Endothelial cell of umbilical vein (primary cell): Measurements from ENCODE around the gene SUSD6. TPM values are rescaled to one million over a fixed set of nuclear protein-coding genes. Genes with fewer than 3 reads are reported as not detected.

Experiments
- BruUV-seq: library from RNA; stranded (reverse); fragments of 400-500 nt; replicated peaks from 2 replicates; lab custom pipeline; 2021; lab: Mats Ljungman, UMichigan
- CTCF ChIA-PET: fragments of 300-600, 350-600 bp; sonication (Branson Sonifier 250); formaldehyde crosslinking; loops from one replicate; lab custom pipeline; 2021; ENCODE audit warnings: antibody characterized with exemption, inconsistent platforms; lab: Charles Lee
- POLR2A ChIA-PET: fragments of 300-600, 350-600 bp; sonication (Branson Sonifier 250); formaldehyde crosslinking; loops from one replicate; lab custom pipeline; 2021; ENCODE audit warnings: antibody characterized with exemption, inconsistent platforms; lab: Charles Lee
- DNase-seq: peaks from one replicate; pipeline ENCODE4 v3.0.0-alpha.2; 2011; ENCODE audit warnings: low read depth, low spot score
- FAIRE-seq: peaks from 2 replicates; lab custom pipeline; 2011; peaks lifted over from hg19 to GRCh38; lab: Jason Lieb, UNC
- H2AFZ ChIP-seq: 2 replicates; pipeline ENCODE4 v1.6.0; 2012; ENCODE audit warnings: low read depth, low read length, control low read depth, inconsistent platforms
- H3K27ac ChIP-seq: 2 replicates; pipeline ENCODE4 v1.5.1; 2011; ENCODE audit warnings: low read depth, mild to moderate bottlenecking, control low read depth, low read length, moderate library complexity; ENCODE audit not compliant: insufficient read depth
- H3K27me3 ChIP-seq, 2 experiments: 2 replicates each; pipeline versions ENCODE4 v1.6.0 to v1.6.1; 2011; ENCODE audit warnings: low read length in 2 of 2, mixed read lengths in 1 of 2; ENCODE audit not compliant: control insufficient read depth in 2 of 2, insufficient read depth in 2 of 2
- H3K36me3 ChIP-seq, 2 experiments: 2 replicates in 1 of 2; 3 replicates in 1 of 2; pipeline ENCODE4 v1.5.1; 2011; ENCODE audit warnings: low read length in 2 of 2, mild to moderate bottlenecking in 1 of 2, moderate library complexity in 1 of 2; ENCODE audit not compliant: control insufficient read depth in 2 of 2, insufficient read depth in 2 of 2; ENCODE audit errors: extremely low read depth in 1 of 2
- H3K4me1 ChIP-seq: 3 replicates; pipeline ENCODE4 v1.5.1; 2011; ENCODE audit warnings: mild to moderate bottlenecking, low read length; ENCODE audit not compliant: control insufficient read depth, insufficient read depth; ENCODE audit errors: extremely low read depth
- H3K4me2 ChIP-seq: 2 replicates; pipeline ENCODE4 v1.6.1; 2011; ENCODE audit warnings: low read length, control low read depth, mixed read lengths; ENCODE audit not compliant: insufficient read depth
- H3K4me3 ChIP-seq, 3 experiments: fragments of 200-600 bp in 1 of 3; sonication (generic), shearing (Covaris generic) in 1 of 3; replicated peaks in 1 of 3; 2 replicates each; pipeline ENCODE4 v1.5.1; 2011 to 2016; ENCODE audit warnings: control low read depth in 3 of 3, low read length in 3 of 3, mild to moderate bottlenecking in 2 of 3, inconsistent platforms in 1 of 3, low read depth in 1 of 3, moderate library complexity in 1 of 3; ENCODE audit not compliant: insufficient read depth in 1 of 3
- H3K79me2 ChIP-seq: 2 replicates; pipeline ENCODE4 v1.6.0; 2012; ENCODE audit warnings: low read length, inconsistent platforms; ENCODE audit not compliant: control insufficient read depth, insufficient read depth
- H3K9ac ChIP-seq: replicated peaks from 2 replicates; pipeline ENCODE3; 2011; ENCODE audit warnings: low read length, control low read depth; ENCODE audit not compliant: insufficient read depth; ENCODE audit errors: extremely low read depth
- H3K9me1 ChIP-seq: replicated peaks from 3 replicates; pipeline ENCODE4 v1.6.0; 2011; ENCODE audit warnings: mild to moderate bottlenecking, low read length; ENCODE audit not compliant: control insufficient read depth, insufficient read depth; ENCODE audit errors: extremely low read depth
- H3K9me3 ChIP-seq: replicated peaks from 2 replicates; pipeline ENCODE4 v1.5.1; 2012; ENCODE audit warnings: low read length, inconsistent platforms; ENCODE audit not compliant: control insufficient read depth, insufficient read depth
- H4K20me1 ChIP-seq: replicated peaks from 2 replicates; pipeline ENCODE3; 2011; ENCODE audit warnings: mild to moderate bottlenecking, low read length; ENCODE audit not compliant: control insufficient read depth, insufficient read depth; ENCODE audit errors: extremely low read depth
- EZH2 ChIP-seq: IDR thresholded peaks from 2 replicates; pipeline ENCODE4 v1.6.1; 2012; ENCODE audit warnings: borderline replicate concordance, low read depth, mild to moderate bottlenecking, moderate library complexity, low read length, inconsistent platforms; ENCODE audit not compliant: severe bottlenecking
- FOS ChIP-seq: IDR thresholded peaks from 2 replicates; pipeline ENCODE4 v1.6.1; 2011; ENCODE audit warnings: mild to moderate bottlenecking, low read length, moderate library complexity, borderline replicate concordance; ENCODE audit not compliant: insufficient read depth
- GATA2 ChIP-seq: IDR thresholded peaks from 2 replicates; pipeline ENCODE4 v1.7.0; 2011; ENCODE audit warnings: low read depth, mild to moderate bottlenecking, moderate library complexity, mixed read lengths, low read length; ENCODE audit not compliant: insufficient read length, insufficient read depth
- JUN ChIP-seq: IDR thresholded peaks from 2 replicates; pipeline ENCODE4 v1.6.1; 2011; ENCODE audit warnings: borderline replicate concordance, low read depth; ENCODE audit not compliant: insufficient read length, insufficient read depth
- MYC ChIP-seq: IDR thresholded peaks from one replicate; pipeline ENCODE4 v1.6.1; 2011; ENCODE audit warnings: mild to moderate bottlenecking, low read depth, low read length
- POLR2A ChIP-seq: IDR thresholded peaks from 2 replicates; pipeline ENCODE4 v1.6.1; 2012; ENCODE audit warnings: low read depth, mild to moderate bottlenecking, control low read depth, low read length
- POLR2AphosphoS5 ChIP-seq: IDR thresholded peaks from 2 replicates; pipeline ENCODE4 v1.6.1; 2012; ENCODE audit warnings: low read depth, mild to moderate bottlenecking, control low read depth, low read length, moderate library complexity; ENCODE audit not compliant: insufficient read depth
- dilution Hi-C: fragments of 300-500 bp; cut with MboI; formaldehyde crosslinking; loops from one replicate; pipeline ENCODE4 v1.15.0; 2019; ENCODE audit warnings: low sequenced_read_pairs; ENCODE audit not compliant: extremely low pct_ligation_motif_present
- intact Hi-C: fragments of 100-400 bp; cut with micrococcal nuclease; formaldehyde crosslinking; loops from one replicate; pipeline ENCODE4 v1.10.0; 2022
- polyA plus RNA-seq, 4 experiments: library from polyadenylated mRNA; depleted of rRNA in 3 of 4; stranded (reverse) in 3 of 4; unstranded in 1 of 4; fragments of >200 nt; gene quantifications; 2 replicates each; pipeline versions ENCODE4 v1.2.1 to v1.2.3, GENCODE V29; 2011 to 2012; ENCODE audit warnings: missing spikeins in 1 of 4
- total RNA-seq: library from RNA; stranded (reverse); gene quantifications from 2 replicates; pipeline ENCODE4 v1.2.3, GENCODE V29; 2021
- TF ChIP-seq, protein P1 (sequence below): IDR thresholded peaks from 2 replicates; pipeline ENCODE4 v1.6.1; 2011; ENCODE audit not compliant: insufficient read depth, insufficient read length
- TF ChIP-seq, protein P2 (sequence below), 2 donors: IDR thresholded peaks; 1 replicate in 1 of 2; 2 replicates in 1 of 2; pipeline ENCODE4 v1.5.1; 2011; ENCODE audit warnings: low read length in 2 of 2, mild to moderate bottlenecking in 2 of 2, moderate library complexity in 2 of 2, control low read depth in 1 of 2, inconsistent platforms in 1 of 2, low read depth in 1 of 2; ENCODE audit not compliant: insufficient read depth in 1 of 2; ENCODE audit errors: extremely low read depth in 1 of 2

The SUSD6 gene
- total and polyA plus RNA-seq, 2 donors (not counting 3 experiments of a cell fraction or from before 2014, with no cell fraction given), result 13.4 to 19.5 TPM

- ChIA-PET POLR2A (no interaction called here), CTCF (interaction anchor here (1.3 kb wide), 1 partner anchor 24 kb away, joined by 4 read pairs; no protein-coding TSS in a partner anchor)
- Histone ChIP-seq H3K4me1 (no peaks in the 10 kb centered on the region), H2AFZ (no peak overlapping the region), H3K9me1 (no peaks in the 10 kb centered on the region), H3K79me2 (peaks cover 12% of the 10 kb centered on the region), H4K20me1 (peaks cover 6% of the 10 kb centered on the region), H3K4me2 (no peak overlapping the region), H3K27ac (no peak overlapping the region), H3K9me3 (no peaks in the 10 kb centered on the region), H3K27me3 (no peaks in the 10 kb centered on the region), H3K4me3 (no peak overlapping the region), H3K9ac (no peak overlapping the region), H3K36me3 (no peaks in the 10 kb centered on the region)
- DNase-seq (no peak), FAIRE-seq (no peak)
- no TSS peak for BruUV-seq
- dilution Hi-C loops, result no loop called here
- TF ChIP-seq JUN (no peak), POLR2A (no peak), FOS (no peak), GATA2 (no peak), MYC (no peak), EZH2 (no peak), POLR2AphosphoS5 (no peak)
- TF ChIP-seq, protein P1, sequence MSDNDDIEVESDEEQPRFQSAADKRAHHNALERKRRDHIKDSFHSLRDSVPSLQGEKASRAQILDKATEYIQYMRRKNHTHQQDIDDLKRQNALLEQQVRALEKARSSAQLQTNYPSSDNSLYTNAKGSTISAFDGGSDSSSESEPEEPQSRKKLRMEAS, result no peak
- TF ChIP-seq, protein P2, sequence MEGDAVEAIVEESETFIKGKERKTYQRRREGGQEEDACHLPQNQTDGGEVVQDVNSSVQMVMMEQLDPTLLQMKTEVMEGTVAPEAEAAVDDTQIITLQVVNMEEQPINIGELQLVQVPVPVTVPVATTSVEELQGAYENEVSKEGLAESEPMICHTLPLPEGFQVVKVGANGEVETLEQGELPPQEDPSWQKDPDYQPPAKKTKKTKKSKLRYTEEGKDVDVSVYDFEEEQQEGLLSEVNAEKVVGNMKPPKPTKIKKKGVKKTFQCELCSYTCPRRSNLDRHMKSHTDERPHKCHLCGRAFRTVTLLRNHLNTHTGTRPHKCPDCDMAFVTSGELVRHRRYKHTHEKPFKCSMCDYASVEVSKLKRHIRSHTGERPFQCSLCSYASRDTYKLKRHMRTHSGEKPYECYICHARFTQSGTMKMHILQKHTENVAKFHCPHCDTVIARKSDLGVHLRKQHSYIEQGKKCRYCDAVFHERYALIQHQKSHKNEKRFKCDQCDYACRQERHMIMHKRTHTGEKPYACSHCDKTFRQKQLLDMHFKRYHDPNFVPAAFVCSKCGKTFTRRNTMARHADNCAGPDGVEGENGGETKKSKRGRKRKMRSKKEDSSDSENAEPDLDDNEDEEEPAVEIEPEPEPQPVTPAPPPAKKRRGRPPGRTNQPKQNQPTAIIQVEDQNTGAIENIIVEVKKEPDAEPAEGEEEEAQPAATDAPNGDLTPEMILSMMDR (IDR thresholded peaks at IDR 0.05; ENCODE audit: extremely low read depth in 1 of 2, insufficient read depth in 1 of 2, low read depth in 1 of 2, low read length in 2 of 2), result no peak
- intact Hi-C loops, result loop anchor here (5.0 kb wide), 1 partner anchor 35 kb away; no protein-coding TSS in a partner anchor
These were observed 61.0 kb downstream of the SUSD6 start for GRCh38 chr14:69672356-69672755.
